Lower leg skin (tissue), 4 donors: ENCODE data around the gene GNPAT. TPM values are rescaled to one million over a fixed set of nuclear protein-coding genes. Genes with fewer than 3 reads are reported as not detected.

Experiments used
- DNase-seq, 2 donors: peaks; one replicate each; pipeline ENCODE4 v3.0.0-alpha.2; 2019; ENCODE audit warnings: low spot score in 2 of 2
- H3K4me3 ChIP-seq: fragments of 200-600 bp; sonication (generic); 2 replicates; pipeline ENCODE4 v1.5.1; 2017; ENCODE audit warnings: mild to moderate bottlenecking, low read depth; ENCODE audit not compliant: poor library complexity, severe bottlenecking
- CTCF ChIP-seq, 3 donors: fragments of 450-650 bp; IDR thresholded peaks; one replicate each; pipeline ENCODE4 v1.5.1; 2016; ENCODE audit warnings: antibody characterized with exemption in 3 of 3, mild to moderate bottlenecking in 3 of 3, moderate library complexity in 2 of 3
- POLR2A ChIP-seq, 2 donors: fragments of 450-650 bp; IDR thresholded peaks; one replicate each; pipeline ENCODE4 v1.6.1; 2016 to 2017; ENCODE audit warnings: antibody characterized with exemption in 2 of 2, mild to moderate bottlenecking in 1 of 2, moderate library complexity in 1 of 2
- WGBS, 2 donors: methylation state at CpG; one replicate each; pipeline ENCODE4 v1.1.5; 2018; 5-methylcytosine and 5-hydroxymethylcytosine counted together
- intact Hi-C: fragments of 100-400 bp; cut with DNase I; formaldehyde crosslinking; loops from one replicate; pipeline ENCODE4 v1.15.0; 2023; ENCODE audit warnings: low total_unique reads
- total RNA-seq, 4 donors: library from RNA; depleted of rRNA; stranded (reverse); fragments of >200 nt; gene quantifications; one replicate each; pipeline ENCODE4 v1.1.0, GENCODE V29; 2016

Gene GNPAT
- total RNA-seq, 4 donors from 2014 or later: 24.3 to 45.7 (median 39.9) TPM

GRCh38 chr1:231313661-231314060 is 72.6 kb downstream of the GNPAT start:
- no peak for TF ChIP-seq CTCF (IDR thresholded peaks at IDR 0.05)
- no peak for TF ChIP-seq POLR2A (IDR thresholded peaks at IDR 0.05)
- intact Hi-C loops: no loop called here
- no peak overlapping the region for H3K4me3 ChIP-seq
- WGBS, 2 donors: 84 to 91% methylated on average over 4 of the region's 4 CpGs
- peak in 1 of 2 donors; percentile 20 for DNase-seq

DNA sequence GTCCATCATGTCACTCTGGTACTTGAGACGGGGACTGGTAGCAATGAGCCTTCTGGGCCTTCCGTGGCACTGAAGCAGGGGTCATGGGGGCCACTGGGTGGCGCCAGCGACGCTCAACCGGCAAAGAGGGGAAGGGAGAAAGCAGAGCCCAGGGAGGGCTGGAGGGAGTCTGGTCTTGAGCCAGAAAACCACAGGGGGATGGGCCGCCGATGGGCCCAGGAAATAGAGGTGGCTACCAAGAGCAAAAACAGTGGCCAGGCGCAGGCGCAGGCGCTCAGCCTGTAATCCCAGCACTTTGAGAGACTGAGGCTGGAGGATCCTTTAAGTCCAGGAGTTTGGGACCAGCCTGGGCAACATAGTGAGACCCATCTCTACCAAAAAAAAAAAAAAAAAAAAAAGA is 74.9 kb downstream of the GNPAT start:
- WGBS, 2 donors: 40 to 48% methylated on average over 11 of the region's 11 CpGs
- H3K4me3 ChIP-seq: no peak overlapping the region
- DNase-seq: peak in 1 of 2 donors; percentile 78
- TF ChIP-seq POLR2A (IDR thresholded peaks at IDR 0.05) (no peak), CTCF (IDR thresholded peaks at IDR 0.05) (no peak)
- intact Hi-C loops: no loop called here

DNA sequence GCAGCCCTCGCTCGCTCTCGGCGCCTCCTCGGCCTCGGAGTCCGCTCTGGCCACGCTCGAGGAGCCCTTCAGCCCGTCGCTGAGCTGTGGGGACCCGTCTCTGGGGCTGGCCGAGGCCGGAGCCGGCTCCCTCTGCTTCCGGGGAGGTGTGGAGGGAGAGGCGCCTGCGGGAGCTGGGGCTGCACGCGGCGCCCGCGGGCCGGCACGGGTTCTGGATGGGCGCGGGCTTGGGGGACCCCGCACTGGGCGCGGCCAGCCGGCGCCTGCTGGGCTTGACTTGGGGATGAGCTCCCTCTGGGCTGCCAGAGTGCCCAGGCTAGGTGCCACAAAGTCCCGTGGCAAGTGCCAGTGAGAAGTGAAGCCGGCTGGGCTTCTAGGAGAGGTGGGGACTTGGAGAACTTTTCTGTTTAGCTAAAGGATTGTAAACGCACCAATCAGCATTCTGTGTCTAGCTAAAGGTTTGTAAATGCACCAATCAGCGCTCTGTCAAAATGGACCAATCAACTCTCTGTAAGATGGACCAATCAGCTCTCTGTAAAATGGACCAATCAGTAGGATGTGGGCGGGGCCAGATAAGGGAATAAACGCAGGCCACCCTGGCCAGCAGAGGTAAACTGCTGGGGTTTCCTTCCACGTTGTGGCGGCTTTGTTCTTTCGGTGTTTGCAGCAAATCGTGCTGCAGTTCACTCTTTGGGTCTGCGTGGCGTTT is 76.4 kb downstream of the GNPAT start:
- no peak for TF ChIP-seq CTCF (IDR thresholded peaks at IDR 0.05)
- TF ChIP-seq POLR2A (IDR thresholded peaks at IDR 0.05): no peak
- WGBS, 2 donors: 93% methylated on average over 38 to 42 of the region's 44 CpGs
- intact Hi-C loops: no loop called here
- peak in 1 of 2 donors; percentile 54 for DNase-seq
- H3K4me3 ChIP-seq: no peak overlapping the region

DNA sequence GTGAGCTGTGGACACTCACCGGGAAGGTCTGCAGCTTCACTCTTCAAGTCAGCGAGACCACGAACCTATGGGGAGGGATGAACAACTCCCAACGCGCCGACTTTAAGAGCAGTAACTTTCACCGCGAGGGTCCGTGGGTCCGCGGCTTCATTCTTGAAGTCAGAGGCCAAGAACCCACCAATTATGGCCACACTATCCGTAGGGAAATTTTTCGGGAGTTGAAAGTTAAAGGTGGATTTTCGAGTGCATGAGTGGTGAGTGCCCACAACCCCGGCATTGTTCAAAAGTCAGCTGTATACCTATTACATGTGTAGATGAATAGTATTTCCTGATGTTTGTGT is 77.0 kb downstream of the GNPAT start:
- no peak overlapping the region for H3K4me3 ChIP-seq
- DNase-seq: no peak
- TF ChIP-seq POLR2A (IDR thresholded peaks at IDR 0.05) (no peak), CTCF (IDR thresholded peaks at IDR 0.05) (no peak)
- intact Hi-C loops: no loop called here
- 96 to 97% methylated on average over 15 of the region's 15 CpGs for WGBS, 2 donors

- 84 to 94% methylated on average over 4 of the region's 4 CpGs for WGBS, 2 donors
- intact Hi-C loops: no loop called here
- DNase-seq: no peak
- no peak overlapping the region for H3K4me3 ChIP-seq
- TF ChIP-seq POLR2A (IDR thresholded peaks at IDR 0.05) (no peak), CTCF (IDR thresholded peaks at IDR 0.05) (no peak)
Observed at GRCh38 chr1:231318568-231318967, 77.6 kb downstream of the GNPAT start.

DNA sequence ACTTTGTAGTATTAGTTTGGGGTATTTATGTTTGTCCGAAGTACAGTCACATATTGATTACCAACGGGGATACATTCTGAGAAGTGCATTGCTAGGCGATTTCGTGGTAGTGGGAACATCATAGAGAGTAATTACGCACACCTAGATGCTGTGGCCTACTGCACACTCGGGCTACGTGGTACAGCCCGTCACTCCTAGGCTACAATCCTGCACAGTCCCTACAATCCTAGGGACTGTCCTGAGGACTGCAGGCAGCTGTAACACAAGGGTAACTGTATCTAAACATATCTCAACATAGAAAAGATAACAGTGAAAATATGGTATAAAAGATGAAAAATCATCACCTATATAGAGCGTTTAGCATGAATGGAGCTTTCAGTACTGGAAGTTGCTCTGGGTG is 78.1 kb downstream of the GNPAT start:
- TF ChIP-seq CTCF (IDR thresholded peaks at IDR 0.05): no peak
- TF ChIP-seq POLR2A (IDR thresholded peaks at IDR 0.05): no peak
- DNase-seq: no peak
- WGBS, 2 donors: 93 to 96% methylated on average over 9 of the region's 9 CpGs
- no peak overlapping the region for H3K4me3 ChIP-seq
- intact Hi-C loops: no loop called here
